NOMO-1 treated with dmso at 0.1 percent for 144 hours (cell line): ENCODE results near the gene PEX6.
"Not testable (repeated sequence)": the region's sequence is repeated elsewhere in the genome, so short reads cannot be mapped to it uniquely, and the experiment has no call there.

Source experiments
- DNase-seq: peaks from one replicate; lab custom pipeline; 2025; ENCODE audit not compliant: unreplicated experiment; lab: John Stamatoyannopoulos, UW

PEX6 gene

DNA sequence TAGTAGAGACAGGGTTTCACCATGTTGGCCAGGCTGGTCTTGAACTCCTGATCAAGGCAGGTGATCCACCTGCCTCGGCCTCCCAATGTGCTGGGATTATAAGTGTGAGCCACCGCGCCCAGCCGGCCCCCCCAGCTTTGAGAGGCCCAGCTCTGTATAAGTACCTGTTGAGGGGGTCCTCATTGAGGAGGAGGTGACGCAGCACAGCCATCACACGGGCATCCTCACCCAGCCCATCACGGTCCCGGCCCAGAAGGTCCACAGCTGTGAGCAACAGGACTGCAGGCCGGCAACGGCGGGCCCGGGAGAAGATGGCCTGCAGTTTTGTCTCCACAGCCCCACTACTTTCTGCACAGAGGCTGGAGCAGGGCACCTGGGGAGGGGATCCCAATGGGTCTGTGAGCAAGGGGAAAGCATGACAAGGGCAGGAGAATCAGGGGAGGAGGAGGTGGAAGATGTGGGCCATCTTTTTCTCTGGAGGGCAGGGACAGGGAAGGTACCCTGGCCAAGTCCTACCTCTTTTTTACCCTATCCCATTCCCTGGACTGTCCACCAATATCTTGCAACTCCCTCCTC is 10.8 kb downstream of the PEX6 start:
- DNase-seq, result no peak

DNA sequence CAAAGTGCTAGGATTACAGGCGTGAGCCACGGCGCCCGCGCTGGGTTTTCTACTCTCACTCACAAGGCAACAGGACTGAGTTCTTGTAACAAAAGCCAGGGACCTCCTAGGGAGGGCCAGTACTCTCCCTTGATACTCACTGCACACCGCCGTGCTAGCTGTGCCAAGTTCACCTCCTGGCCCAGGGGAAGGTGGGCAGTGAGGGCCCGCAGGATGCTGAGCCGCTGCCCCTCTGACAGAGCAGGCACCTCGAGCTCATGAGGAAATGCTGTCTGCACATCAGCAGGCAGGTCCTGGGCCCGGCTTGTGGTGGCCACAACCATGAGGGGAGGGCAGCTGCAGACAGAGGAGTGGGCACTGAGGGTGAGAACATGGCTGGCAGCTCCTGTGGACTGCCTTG is 11.8 kb downstream of the PEX6 start:
- DNase-seq, result no peak

DNA sequence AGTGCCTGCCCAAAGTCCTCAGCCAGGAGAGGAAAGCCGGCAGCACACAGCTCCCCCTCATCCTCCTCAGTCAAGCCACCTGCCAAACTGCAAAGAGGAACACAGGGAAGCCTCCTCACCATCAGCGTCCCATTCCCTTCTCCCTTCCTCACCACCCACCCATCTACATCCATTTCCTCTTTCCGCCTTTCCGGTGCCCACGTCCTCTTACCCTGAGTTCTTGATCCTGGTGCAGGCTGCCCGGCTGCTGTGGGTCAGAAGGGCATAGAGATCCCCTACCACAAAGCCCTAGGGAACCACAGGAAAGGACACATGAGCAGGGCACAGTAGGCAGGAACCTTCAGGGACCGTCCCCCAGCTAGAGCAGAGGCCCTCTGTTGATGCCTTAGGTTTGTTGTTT is 12.4 kb downstream of the PEX6 start:
- no peak for DNase-seq

DNA sequence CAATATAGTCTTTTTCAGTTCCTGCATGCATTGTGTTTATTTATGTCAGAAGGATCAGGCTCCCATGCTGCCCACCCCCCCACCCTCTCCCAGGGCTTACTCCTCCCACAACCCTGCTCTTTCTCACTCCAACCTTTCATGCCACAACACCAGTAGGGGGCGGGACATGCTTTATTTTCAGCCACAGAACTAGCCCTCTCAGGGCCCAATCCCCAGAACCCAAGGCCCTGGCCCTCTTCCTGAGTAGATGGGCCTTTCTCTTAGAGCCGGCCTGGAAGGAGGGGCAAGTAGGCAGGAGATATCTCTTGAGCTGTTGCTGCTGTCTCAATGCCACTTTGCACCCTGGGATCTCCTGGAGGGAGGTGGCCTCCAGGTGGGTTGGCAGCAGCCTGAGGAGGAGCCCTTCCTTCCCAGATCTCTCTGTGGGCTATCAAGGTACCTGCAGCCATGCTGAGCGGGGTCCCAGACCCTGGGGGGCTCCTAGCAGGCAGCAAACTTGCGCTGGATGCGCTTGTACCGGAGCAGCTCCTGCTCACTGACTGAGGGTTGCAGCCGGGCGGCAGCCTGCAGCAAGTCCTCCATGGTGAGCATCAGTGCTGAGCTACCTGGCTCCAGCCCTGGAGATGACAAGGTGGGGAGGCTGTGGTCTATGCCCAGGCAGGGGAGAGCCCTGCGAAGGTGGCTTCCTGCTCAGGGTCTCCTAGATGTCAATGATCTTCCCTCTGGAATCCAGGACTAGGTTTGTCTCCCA is 15.0 kb downstream of the PEX6 start:
- no peak for DNase-seq

DNA sequence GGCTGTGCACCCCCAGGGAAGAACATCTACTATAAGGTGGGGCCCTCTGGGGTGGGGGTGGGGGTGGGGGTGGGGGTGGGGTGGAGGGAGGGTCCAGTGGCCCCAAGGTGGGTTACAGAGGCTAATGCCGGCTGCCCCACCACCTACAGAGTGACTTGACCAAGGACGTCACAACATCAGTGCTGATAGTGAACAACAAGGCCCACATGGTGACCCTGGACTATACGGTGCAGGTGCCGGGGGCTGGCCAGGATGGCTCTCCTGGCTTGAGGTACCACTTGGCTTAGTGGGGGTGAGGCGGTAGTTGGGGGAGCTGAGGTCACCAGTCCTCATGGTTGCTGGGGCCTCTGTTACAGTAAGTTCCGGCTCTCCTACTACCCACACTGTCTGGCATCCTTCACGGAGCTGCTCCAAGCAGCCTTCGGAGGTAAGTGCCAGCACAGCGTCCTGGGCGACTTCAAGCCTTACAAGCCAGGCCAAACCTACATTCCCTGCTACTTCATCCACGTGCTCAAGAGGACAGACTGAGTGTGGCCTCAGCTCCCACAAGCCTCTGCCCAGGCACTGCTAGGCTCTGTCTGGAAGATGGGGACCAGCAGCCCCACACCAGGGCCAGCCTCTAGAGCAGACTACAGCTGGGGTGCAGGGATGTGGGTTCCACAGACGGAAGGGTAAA is 15.7 kb downstream of the PEX6 start:
- DNase-seq, result no peak

DNA sequence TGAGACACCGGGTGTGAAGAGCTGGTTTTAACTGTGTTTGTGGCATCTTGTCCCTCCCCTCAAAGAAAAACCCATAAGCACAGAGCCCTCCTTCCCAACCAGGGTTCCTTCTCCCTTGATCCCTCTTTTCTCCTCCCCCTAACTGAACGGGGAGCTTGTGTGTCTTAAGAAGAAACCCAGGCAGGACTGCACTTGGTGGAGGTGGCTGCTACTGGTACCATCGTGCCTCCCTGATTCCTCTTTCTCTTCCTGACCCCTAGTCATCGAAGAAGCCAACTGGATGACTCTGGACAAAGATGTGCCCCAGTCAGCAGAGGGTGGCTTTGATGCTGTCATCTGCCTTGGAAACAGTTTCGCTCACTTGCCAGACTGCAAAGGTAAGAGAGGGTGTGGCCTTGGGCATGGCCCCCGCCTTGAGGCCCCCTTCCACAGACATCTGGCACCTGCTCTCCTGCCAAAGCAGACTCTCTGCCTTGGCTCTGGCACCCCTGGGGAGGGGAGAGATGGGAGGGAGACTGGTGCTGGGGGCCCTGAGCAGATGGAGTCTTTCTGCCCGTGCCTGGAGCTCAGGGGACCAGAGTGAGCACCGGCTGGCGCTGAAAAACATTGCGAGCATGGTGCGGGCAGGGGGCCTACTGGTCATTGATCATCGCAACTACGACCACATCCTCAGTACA is 16.3 kb downstream of the PEX6 start:
- DNase-seq, result no peak

DNA sequence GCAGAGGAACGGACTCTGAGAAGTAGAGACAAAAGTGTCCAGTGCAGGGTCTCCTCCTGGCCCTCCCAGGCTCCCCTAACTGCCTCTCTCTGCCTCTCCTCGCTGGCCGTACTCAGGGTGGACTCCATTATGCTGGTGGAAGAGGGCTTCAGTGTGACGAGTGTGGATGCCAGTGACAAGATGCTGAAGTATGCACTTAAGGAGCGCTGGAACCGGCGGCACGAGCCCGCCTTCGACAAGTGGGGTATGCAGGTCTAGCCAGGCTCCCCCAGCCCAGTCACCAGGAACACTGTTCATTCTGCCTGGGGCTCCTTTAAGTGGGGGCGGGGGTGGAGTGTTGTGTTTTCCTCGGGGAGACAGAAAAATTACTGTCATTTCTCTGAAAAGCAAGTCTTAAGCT is 16.9 kb downstream of the PEX6 start:
- no peak for DNase-seq

DNA sequence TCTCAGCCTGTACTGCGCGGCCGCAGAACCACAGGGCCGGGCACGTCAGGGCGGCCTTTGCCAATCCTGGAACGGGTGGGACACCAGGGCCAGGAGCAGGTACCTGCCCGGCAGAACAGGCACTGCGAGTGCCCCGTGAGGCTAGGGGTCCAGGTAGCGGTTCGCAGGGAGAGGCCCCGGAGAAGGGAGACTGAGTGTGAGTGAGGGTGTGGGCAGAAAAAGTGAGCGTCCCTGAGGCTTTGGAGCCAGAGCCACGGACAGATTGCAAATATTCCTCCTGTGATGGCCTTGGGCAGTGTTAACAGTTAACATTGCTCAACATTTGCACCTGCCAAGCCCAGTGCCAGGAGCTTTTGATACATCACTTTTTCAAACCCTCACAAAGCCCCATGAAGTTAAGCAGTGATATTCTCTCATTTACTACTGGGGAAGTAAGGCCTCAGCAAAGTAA is 17.9 kb downstream of the PEX6 start:
- DNase-seq, result no peak

DNA sequence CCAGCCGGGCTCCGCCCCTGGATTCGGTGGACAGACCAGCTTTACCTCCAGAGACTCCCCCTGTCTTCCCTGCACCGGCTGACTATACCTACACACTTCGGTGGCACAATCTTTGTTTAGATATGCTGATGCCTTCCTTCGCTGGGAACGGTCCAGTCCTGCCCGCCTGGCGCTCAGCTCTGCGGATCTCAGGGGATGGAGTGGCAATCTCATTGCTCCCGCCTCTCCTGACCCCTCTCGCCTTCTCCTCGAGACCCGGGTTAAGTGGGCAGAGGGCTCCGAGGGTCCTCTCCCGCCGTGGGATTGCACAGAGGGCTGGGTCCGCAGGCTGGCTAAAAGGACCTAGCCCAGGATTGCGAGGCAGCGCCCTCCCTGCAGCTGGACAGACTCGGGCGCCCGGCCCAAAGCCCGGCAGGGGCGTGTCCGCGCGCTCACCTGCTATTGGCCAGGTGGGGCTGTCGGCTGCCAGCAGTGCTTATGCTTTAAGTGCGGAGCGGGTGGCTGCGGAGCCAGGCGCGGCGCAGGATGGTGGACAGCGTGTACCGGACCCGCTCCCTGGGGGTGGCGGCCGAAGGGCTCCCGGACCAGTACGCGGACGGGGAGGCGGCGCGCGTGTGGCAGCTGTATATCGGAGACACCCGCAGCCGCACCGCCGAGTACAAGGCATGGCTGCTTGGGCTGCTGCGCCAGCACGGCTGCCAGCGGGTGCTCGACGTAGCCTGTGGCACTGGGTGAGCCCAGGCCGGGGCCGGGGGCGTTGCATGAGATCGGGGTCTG is 18.6 kb downstream of the PEX6 start, which contains the start of gene GNMT:
GNMT (plus strand) TSS at position 512 of the 777 bp plus-strand sequence; CDS start at position 526, 14 bp downstream.
- no peak for DNase-seq

DNA sequence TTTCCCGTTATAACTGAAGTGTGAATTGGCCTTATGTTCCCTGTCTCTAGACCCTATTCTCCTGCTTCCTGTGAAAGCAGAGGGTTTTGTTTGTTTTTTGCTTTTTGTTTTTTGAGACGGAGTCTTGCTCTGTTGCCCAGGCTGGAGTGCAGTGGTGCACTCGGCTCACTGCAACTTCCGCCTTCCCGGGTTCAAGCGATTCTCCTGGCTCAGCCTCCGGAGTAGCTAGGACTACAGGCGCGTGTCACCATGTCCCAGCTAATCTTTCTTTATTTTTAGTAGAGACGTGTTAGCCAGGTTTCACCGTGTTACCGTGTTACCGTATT is 19.1 kb downstream of the PEX6 start:
- no peak for DNase-seq

DNA sequence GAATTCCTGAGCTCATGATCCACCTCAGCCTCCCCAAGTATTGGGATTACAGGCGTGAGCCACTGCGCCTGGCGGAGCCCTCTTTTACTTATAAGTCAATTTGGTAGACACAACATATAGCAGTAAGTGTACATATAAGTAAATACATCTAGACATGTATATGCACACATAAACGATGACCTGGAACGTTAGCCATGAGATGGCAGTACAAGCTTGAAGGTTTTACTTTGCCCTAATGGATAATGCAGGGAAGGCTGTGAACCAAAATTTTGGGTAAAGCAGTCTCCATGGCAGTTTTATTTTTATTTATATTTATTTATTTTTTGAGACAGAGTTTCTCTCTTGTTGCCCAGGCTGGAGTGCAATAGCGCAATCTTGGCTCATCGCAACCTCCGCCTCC is 20.9 kb downstream of the PEX6 start:
- DNase-seq, result no peak

DNA sequence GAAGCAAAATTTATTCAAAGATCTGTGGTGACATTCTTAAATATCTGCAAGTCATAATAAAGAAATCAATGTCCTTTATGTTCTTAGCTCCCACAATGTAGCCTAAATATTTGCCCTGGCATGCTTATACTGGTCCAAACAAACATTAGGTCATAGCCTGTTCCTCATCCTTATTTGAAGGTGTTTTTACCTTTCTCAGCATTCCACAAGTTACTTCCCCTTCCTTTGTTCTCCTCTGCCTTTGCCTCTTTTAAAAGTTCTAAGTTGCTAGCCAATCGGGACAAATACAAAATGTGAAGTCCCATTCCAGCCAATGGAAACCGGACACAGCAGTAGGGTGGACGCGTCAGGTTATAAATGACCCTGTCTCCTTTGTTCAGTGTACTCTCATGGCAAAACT is 24.6 kb downstream of the PEX6 start:
- DNase-seq, result not testable (repeated sequence)

DNA sequence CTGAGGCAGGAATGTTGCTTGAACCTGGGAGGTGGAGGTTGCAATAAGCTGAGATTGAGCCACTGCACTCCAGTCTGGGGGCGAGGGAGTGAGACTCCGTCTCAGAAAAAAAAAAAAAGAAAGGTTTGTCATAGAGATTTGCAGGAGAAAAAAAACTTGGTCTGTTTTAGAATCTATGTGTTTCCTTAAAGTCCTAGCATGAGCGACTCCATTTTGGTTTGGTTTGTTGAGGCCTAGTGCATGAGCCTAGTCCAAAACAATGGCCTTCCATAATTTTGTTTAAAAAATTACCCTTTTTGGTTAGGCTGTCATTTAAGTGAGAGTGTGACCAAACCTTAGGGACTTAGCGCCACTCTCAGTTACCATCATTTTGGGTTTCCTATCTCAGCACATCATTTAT is 26.6 kb downstream of the PEX6 start:
- DNase-seq, result no peak

DNA sequence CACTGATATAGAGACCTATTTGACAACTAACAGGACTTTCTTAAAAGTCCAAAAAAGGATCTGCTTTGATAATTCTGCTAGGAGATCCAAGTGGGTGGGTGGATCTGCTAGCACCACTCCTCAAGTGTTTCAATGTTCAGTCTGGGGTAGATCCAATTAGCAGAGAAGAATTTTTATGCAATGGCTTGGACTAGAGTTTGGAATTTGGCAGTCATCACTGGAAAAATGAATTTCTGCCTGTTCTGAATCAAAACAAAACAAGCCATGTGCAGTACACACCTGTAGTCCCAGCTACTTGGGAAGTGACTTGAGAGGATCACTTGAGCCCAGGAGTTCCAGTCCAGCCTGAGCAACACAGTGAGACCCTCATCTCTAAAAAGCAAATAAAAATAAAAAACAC is 31.0 kb downstream of the PEX6 start:
- no peak for DNase-seq

DNA sequence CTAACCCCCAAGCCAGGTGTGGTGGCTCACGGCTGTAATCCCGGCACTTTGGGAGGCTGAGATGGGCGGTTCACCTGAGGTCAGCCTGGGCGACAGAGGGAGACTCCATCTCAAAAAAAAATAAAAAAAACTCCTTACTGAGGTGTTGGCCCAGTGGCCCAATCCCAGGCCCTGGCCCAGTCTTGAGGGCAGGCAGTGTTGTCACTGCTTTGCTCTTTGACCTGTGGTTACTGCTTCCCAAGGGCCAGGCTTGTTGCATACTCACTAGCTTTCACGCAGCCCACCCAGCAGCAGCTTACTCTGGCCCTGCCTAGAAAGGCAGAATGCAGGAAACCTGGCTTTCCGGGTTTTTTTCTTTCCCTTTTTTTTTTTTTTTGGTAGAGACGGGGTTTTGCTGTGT is 36.5 kb downstream of the PEX6 start:
- no peak for DNase-seq

DNA sequence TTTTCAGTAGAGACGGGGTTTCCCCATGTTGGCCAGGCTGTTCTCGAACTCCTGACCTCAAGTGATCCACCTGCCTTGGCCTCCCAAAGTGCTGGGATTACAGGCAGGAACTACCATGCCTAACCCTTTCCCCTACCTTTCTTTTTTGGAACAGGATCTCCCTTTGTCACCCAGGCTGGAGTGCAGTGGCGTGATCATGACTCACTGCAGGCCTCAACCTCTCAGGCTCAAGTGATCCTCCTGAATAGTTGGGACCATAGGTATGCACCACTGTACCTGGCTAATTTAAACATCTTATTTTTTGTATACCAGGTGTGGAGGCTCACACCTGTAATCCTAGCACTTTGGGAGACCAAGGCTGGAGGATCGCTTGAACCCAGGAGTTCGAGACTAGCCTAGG is 37.6 kb downstream of the PEX6 start:
- DNase-seq, result not testable (repeated sequence)

DNA sequence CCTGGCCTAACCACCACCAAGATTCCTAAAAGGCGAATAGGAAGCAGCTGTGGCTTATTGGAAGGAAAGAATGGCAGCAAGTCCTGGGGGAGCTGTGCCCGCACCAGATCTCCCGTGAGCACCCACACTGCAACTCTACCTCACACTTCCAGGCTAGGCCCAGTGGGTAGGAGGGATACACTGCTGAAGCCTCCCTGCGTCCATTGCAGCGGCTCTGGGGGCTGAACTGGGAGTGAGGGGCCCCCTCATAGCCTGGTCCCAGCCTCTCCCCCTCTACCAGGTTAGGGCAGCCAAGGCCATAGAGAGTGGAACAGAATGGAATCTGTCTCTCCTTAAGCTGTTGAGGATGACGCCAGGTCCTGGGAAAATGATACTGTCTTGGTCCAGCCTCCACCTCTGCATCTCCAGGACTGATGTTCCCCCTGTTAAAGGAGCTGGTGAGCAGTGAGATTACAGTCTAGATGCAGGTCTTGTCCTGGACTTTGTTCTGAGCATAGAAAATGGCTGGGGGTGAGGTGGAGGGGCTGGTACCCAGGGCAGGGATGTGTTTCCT is 38.4 kb downstream of the PEX6 start:
- no peak for DNase-seq

DNA sequence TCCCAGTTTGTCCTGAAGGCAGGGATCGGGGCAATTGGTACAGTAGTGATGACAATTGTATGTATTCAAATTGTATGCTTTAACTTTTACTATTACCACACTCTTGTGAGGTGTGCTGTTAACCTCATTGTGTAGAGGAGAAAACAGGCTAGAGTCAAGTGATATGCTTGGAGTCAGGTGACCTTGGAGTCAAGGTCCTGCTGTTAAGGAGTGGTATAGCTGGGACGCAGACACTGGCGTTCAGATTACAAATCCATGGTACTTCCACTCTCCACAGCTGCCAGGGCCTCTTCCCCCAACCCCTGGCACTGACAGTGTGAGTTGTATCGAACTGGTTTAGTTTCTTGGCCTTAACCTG is 39.2 kb downstream of the PEX6 start:
- DNase-seq, result no peak

DNA sequence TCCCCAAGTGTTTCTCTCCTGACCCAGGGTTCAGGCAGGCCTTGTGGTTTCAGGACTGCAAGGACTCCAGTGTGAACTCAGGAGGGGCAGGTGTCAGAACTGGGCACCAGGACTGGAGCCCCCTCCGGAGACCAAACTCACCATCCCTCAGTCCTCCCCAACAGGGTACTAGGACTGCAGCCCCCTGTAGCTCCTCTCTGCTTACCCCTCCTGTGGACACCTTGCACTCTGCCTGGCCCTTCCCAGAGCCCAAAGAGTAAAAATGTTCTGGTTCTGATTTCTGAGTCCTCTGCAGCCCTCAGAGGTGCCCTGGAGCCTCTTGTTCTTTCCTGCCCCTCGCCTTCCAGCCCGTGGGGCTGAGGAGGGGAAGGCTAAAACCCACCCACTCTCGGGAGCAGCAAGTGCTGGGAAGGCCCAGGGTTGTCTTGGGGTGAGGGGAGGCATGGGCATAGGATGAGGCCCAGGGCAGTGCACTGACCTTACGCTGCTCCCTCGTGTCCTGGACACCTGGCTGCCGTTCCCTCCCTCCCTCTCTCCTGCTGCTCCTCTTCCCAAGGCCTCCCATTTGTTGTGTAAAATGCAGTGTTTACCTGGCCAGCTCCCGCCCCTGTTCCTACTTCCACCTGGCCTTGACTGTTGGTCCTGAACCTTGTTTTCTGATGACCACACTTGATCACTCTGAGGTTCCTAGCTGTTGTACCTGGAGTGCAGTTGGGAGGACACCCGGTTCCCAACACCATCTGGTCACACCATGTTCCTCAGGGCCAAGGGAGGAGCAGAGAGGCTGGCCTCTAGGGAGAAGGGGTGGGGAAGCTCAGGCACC is 39.8 kb downstream of the PEX6 start:
- no peak for DNase-seq

DNA sequence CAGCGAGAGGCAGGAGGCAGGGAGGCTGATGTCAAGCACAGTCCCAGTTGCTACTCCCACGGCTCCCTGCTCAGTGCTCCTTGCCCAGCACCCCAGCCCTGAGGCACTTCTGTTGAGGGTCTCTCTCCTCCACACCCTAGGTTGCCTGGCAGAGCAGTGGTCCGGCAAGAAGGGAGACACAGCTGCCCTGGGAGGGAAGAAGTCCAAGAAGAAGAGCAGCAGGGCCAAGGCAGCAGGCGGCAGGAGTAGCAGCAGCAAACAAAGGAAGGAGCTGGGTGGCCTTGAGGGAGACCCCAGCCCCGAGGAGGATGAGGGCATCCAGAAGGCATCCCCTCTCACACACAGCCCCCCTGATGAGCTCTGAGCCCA is 40.6 kb downstream of the PEX6 start:
- no peak for DNase-seq
